Mesothelial cell of epicardium (in vitro differentiated cells): ENCODE data around the gene PKNOX2. TPM values are rescaled to one million over a fixed set of nuclear protein-coding genes. Genes with fewer than 3 reads are reported as not detected.

Source experiments
- DNase-seq, 2 experiments: peaks; one replicate each; pipeline ENCODE4 v3.0.0; 2021; ENCODE audit warnings: low spot score in 2 of 2; ENCODE audit not compliant: unreplicated experiment in 2 of 2
- H3K27ac Mint-ChIP-seq: 2 replicates; pipeline ENCODE4 v1.8.0; 2021; ENCODE audit warnings: mixed read lengths
- H3K27me3 Mint-ChIP-seq: 2 replicates; pipeline ENCODE4 v1.8.0; 2021; ENCODE audit warnings: low read depth, mixed read lengths
- H3K36me3 Mint-ChIP-seq: 2 replicates; pipeline ENCODE4 v1.8.0; 2021; ENCODE audit warnings: mixed read lengths
- H3K4me1 Mint-ChIP-seq: 2 replicates; pipeline ENCODE4 v1.8.0; 2021; ENCODE audit warnings: mixed read lengths
- H3K4me3 Mint-ChIP-seq: 2 replicates; pipeline ENCODE4 v1.8.0; 2021; ENCODE audit warnings: mild to moderate bottlenecking, moderate library complexity, mixed read lengths
- H3K9me3 Mint-ChIP-seq: 2 replicates; pipeline ENCODE4 v1.8.0; 2021; ENCODE audit warnings: mixed read lengths
- total RNA-seq: library from RNA; stranded (reverse); gene quantifications from 3 replicates; pipeline ENCODE4 v1.2.1, GENCODE V29; 2021
- TF ChIP-seq, protein P1 (sequence below): fragments of 200-600 bp; sonication (generic); IDR thresholded peaks from one replicate; pipeline ENCODE4 v1.5.0; 2021; ENCODE audit warnings: antibody characterized with exemption; ENCODE audit not compliant: unreplicated experiment

The PKNOX2 gene
- total RNA-seq, 1 donor from 2014 or later = 22.2 TPM

DNA sequence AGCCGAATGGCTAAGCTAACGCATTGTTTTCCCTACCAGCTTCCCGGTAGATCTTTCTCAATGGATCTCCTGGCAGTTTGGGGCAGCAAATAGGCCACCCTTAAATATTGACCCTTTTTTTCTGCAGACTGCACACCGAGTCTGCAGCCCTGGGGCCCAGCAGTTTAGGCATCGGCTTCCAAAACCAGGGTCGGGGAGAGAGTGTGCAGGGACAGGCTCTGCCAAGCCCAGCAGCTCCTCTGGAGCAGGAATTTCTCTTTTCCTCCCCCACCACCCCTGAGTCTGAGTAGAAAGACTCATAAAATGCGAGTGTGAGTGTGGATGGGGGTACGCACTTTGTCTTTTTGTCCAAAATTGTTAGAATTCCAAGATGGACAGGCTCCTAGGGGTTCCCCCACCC is 218.3 kb downstream of the PKNOX2 start:
- H3K4me1 Mint-ChIP-seq = peaks cover 62% of the 10 kb centered on the region
- H3K27me3 Mint-ChIP-seq = peaks cover 17% of the 10 kb centered on the region
- H3K27ac Mint-ChIP-seq = no peak overlapping the region
- TF ChIP-seq, protein P1, sequence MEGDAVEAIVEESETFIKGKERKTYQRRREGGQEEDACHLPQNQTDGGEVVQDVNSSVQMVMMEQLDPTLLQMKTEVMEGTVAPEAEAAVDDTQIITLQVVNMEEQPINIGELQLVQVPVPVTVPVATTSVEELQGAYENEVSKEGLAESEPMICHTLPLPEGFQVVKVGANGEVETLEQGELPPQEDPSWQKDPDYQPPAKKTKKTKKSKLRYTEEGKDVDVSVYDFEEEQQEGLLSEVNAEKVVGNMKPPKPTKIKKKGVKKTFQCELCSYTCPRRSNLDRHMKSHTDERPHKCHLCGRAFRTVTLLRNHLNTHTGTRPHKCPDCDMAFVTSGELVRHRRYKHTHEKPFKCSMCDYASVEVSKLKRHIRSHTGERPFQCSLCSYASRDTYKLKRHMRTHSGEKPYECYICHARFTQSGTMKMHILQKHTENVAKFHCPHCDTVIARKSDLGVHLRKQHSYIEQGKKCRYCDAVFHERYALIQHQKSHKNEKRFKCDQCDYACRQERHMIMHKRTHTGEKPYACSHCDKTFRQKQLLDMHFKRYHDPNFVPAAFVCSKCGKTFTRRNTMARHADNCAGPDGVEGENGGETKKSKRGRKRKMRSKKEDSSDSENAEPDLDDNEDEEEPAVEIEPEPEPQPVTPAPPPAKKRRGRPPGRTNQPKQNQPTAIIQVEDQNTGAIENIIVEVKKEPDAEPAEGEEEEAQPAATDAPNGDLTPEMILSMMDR = no peak
- H3K36me3 Mint-ChIP-seq = no peaks in the 10 kb centered on the region
- H3K4me3 Mint-ChIP-seq = no peak overlapping the region
- no peak for DNase-seq
- no peaks in the 10 kb centered on the region for H3K9me3 Mint-ChIP-seq

DNA sequence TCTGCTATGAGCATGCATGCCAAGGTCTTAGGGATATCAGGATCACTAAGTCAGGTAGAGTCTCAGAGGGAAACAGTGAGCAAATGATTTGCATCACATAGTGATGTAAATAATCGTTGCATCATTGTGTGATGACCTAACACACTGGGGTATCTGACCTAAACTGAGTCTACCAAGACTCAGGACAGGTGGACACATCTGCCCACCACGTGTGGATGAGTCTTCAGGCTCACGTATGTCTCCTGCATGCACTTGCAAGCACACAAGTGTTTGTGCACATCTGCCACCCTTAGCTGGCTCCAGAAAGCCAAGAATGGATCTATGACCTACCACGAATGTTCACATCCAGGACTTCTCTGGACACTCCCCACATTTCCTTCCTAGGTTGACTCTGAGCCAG is 220.3 kb downstream of the PKNOX2 start:
- H3K27me3 Mint-ChIP-seq = peaks cover 11% of the 10 kb centered on the region
- H3K9me3 Mint-ChIP-seq = no peaks in the 10 kb centered on the region
- H3K27ac Mint-ChIP-seq = no peak overlapping the region
- TF ChIP-seq, protein P1 = no peak
- peaks cover 56% of the 10 kb centered on the region for H3K4me1 Mint-ChIP-seq
- peaks cover 1% of the 10 kb centered on the region for H3K36me3 Mint-ChIP-seq
- DNase-seq = no peak
- H3K4me3 Mint-ChIP-seq = no peak overlapping the region

- H3K4me1 Mint-ChIP-seq = peaks cover 36% of the 10 kb centered on the region
- peaks cover 1% of the 10 kb centered on the region for H3K27me3 Mint-ChIP-seq
- H3K4me3 Mint-ChIP-seq = no peak overlapping the region
- H3K9me3 Mint-ChIP-seq = no peaks in the 10 kb centered on the region
- H3K36me3 Mint-ChIP-seq = peaks cover 1% of the 10 kb centered on the region
- TF ChIP-seq, protein P1 = no peak
- no peak overlapping the region for H3K27ac Mint-ChIP-seq
- DNase-seq = no peak
These were observed 223.3 kb downstream of the PKNOX2 start for GRCh38 chr11:125387901-125388300.

GRCh38 chr11:125388611-125389010 is 224.1 kb downstream of the PKNOX2 start:
- TF ChIP-seq, protein P1 = no peak
- Mint-ChIP-seq H3K9me3 (no peaks in the 10 kb centered on the region), H3K4me3 (no peak overlapping the region), H3K36me3 (peaks cover 1% of the 10 kb centered on the region), H3K4me1 (peaks cover 33% of the 10 kb centered on the region), H3K27me3 (peaks cover 3% of the 10 kb centered on the region), H3K27ac (no peak overlapping the region)
- no peak for DNase-seq

DNA sequence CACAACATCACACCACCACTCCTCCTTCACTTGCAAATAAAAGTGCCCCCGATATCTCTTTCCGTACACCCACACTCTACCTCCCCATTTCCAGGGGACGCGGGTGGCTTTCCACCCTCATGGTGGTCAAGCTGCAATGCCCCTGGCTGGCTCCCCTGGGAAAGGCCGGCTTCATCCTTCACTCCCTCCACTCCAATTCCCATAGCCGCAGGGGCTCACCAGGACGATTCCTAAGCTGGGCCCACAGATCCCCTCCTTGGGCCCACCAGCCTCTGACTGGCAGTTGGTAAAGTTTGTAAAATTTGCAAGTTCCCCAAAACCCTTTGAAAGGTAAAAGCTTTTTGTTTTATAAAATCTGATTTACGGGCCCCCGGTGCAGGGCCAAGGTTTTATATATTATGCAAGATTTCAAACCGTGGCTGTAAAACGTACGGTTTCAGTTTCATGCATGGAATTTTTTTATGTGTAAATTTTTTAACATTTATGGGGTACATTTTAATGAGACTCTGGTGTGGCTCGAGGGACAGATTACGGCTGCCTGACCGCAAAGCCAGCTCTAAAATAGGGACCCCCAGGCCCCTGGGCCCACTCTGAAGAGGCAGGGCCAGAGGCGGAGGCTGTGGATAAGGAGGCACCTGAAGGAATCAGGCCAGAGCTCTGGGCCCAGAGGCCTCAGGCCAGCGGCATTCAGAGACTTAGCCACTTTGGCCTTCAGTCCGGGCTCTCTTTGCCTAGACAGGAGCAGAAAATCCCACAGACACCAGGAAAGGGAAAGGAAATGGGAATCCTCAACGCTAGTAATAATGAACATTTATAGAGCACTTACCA is 225.0 kb downstream of the PKNOX2 start:
- H3K27ac Mint-ChIP-seq = no peak overlapping the region
- peaks cover 33% of the 10 kb centered on the region for H3K4me1 Mint-ChIP-seq
- no peaks in the 10 kb centered on the region for H3K9me3 Mint-ChIP-seq
- H3K36me3 Mint-ChIP-seq = peaks cover 1% of the 10 kb centered on the region
- DNase-seq = no peak
- peaks cover 3% of the 10 kb centered on the region for H3K27me3 Mint-ChIP-seq
- TF ChIP-seq, protein P1 = no peak
- no peak overlapping the region for H3K4me3 Mint-ChIP-seq
